GM18499 (cell line): ENCODE data around the gene ATAD3B.
"Not testable (repeated sequence)": the region's sequence is repeated elsewhere in the genome, so short reads cannot be mapped to it uniquely, and the experiment has no call there.

Experiments
- ATAC-seq: cut with Tn5 transposase; IDR thresholded peaks from one replicate; pipeline ENCODE4 v1.9.1; 2021; ENCODE audit warnings: moderate number of reproducible peaks; ENCODE audit not compliant: insufficient read depth, unreplicated experiment

Gene ATAD3B

GRCh38 chr1:1472053-1472876 is 700 bp downstream of the ATAD3B start:
- not testable (repeated sequence) for ATAC-seq

GRCh38 chr1:1476011-1476410 is 4.4 kb downstream of the ATAD3B start:
- ATAC-seq, result not testable (repeated sequence)

GRCh38 chr1:1477206-1477605 is 5.6 kb downstream of the ATAD3B start:
- ATAC-seq, result no peak

- no peak for ATAC-seq
Measured at GRCh38 chr1:1479547-1480487, 8.3 kb downstream of the ATAD3B start.

- not testable (repeated sequence) for ATAC-seq
Measured at GRCh38 chr1:1480488-1480867, 8.9 kb downstream of the ATAD3B start.

- ATAC-seq, result not testable (repeated sequence)
Measured at GRCh38 chr1:1481811-1482210, 10.2 kb downstream of the ATAD3B start.

GRCh38 chr1:1482856-1483255 is 11.3 kb downstream of the ATAD3B start:
- no peak for ATAC-seq

- ATAC-seq, result no peak
Measured at GRCh38 chr1:1483714-1484113, 12.1 kb downstream of the ATAD3B start.

- not testable (repeated sequence) for ATAC-seq
Measured at GRCh38 chr1:1484976-1485750, 13.6 kb downstream of the ATAD3B start.

- ATAC-seq, result not testable (repeated sequence)
Measured at GRCh38 chr1:1485755-1486317, 14.3 kb downstream of the ATAD3B start.

GRCh38 chr1:1487701-1488100 is 16.1 kb downstream of the ATAD3B start:
- no peak for ATAC-seq

- ATAC-seq, result no peak
Measured at GRCh38 chr1:1489231-1489630, 17.7 kb downstream of the ATAD3B start.

GRCh38 chr1:1489861-1490260 is 18.3 kb downstream of the ATAD3B start:
- ATAC-seq, result no peak

GRCh38 chr1:1490633-1491230 is 19.2 kb downstream of the ATAD3B start:
- no peak for ATAC-seq

- ATAC-seq, result no peak
Measured at GRCh38 chr1:1491601-1492000, 20.0 kb downstream of the ATAD3B start.

GRCh38 chr1:1494311-1494710 is 22.7 kb downstream of the ATAD3B start:
- not testable (repeated sequence) for ATAC-seq

GRCh38 chr1:1495461-1495975 is 24.0 kb downstream of the ATAD3B start:
- not testable (repeated sequence) for ATAC-seq

GRCh38 chr1:1504777-1505365 is 33.3 kb downstream of the ATAD3B start:
- not testable (repeated sequence) for ATAC-seq

- ATAC-seq, result not testable (repeated sequence)
Measured at GRCh38 chr1:1505366-1505798, 33.8 kb downstream of the ATAD3B start.
